Cardiac muscle cell (in vitro differentiated cells and primary cell): ENCODE data around the gene KRT14. TPM values are rescaled to one million over a fixed set of nuclear protein-coding genes. Genes with fewer than 3 reads are reported as not detected.

Source experiments
- DNase-seq, 2 donors: peaks; one replicate each; pipeline versions ENCODE4 v3.0.0 to v3.0.0-alpha.2; 2010 to 2017; ENCODE audit warnings: low read depth in 1 of 2, low spot score in 1 of 2
- H3K27ac ChIP-seq: fragments of 200-600 bp; sonication (generic); 2 replicates; pipeline ENCODE4 v1.5.1; 2016
- H3K27me3 ChIP-seq: fragments of 200-600 bp; sonication (generic); 2 replicates; pipeline ENCODE4 v1.6.0; 2016; ENCODE audit warnings: control low read depth
- H3K36me3 ChIP-seq: fragments of 200-600 bp; sonication (generic); 2 replicates; pipeline ENCODE4 v1.5.1; 2016; ENCODE audit warnings: control low read depth
- H3K4me1 ChIP-seq: fragments of 200-600 bp; sonication (generic); 2 replicates; pipeline ENCODE4 v1.8.1; 2017; ENCODE audit warnings: low read depth, mild to moderate bottlenecking, mixed run types
- H3K4me3 ChIP-seq: fragments of 200-600 bp; sonication (generic); 2 replicates; pipeline ENCODE4 v1.5.1; 2016; ENCODE audit warnings: mild to moderate bottlenecking
- H3K9me3 ChIP-seq: fragments of 200-600 bp; sonication (generic); 2 replicates; pipeline ENCODE4 v1.5.1; 2017; ENCODE audit warnings: low read depth, mild to moderate bottlenecking, control low read depth
- CTCF ChIP-seq: IDR thresholded peaks from 2 replicates; pipeline ENCODE4 v1.5.1; 2012; ENCODE audit warnings: low read depth, mild to moderate bottlenecking, low read length
- polyA plus RNA-seq: library from polyadenylated mRNA; unstranded; fragments of >200 nt; fragmentation: Nextera tagmentation; extraction: Ambion mirVana; gene quantifications from 2 replicates; pipeline ENCODE4 v1.2.1, GENCODE V29; 2016
- total RNA-seq: library from RNA; depleted of rRNA; stranded (reverse); fragments of >200 nt; gene quantifications from 2 replicates; pipeline ENCODE4 v1.2.3, GENCODE V29; 2016

KRT14 gene
- total and polyA plus RNA-seq, 2 experiments from 2014 or later, result 0.20 TPM; not detected in 1

GRCh38 chr17:41600318-41600717, 13.6 kb upstream of the KRT14 start:
- H3K27ac ChIP-seq, result no peak overlapping the region
- no peak overlapping the region for H3K4me3 ChIP-seq
- TF ChIP-seq CTCF, result no peak
- no peaks in the 10 kb centered on the region for H3K4me1 ChIP-seq
- H3K36me3 ChIP-seq, result no peaks in the 10 kb centered on the region
- no peaks in the 10 kb centered on the region for H3K27me3 ChIP-seq
- no peak for DNase-seq
- H3K9me3 ChIP-seq, result no peaks in the 10 kb centered on the region

- DNase-seq, result no peak
- Histone ChIP-seq H3K4me1 (no peaks in the 10 kb centered on the region), H3K27ac (no peak overlapping the region), H3K9me3 (no peaks in the 10 kb centered on the region), H3K27me3 (no peaks in the 10 kb centered on the region), H3K36me3 (no peaks in the 10 kb centered on the region), H3K4me3 (no peak overlapping the region)
- no peak for TF ChIP-seq CTCF
These were observed 13.0 kb upstream of the KRT14 start for GRCh38 chr17:41599680-41600079.

GRCh38 chr17:41595585-41595984, 8.9 kb upstream of the KRT14 start:
- no peaks in the 10 kb centered on the region for H3K9me3 ChIP-seq
- H3K4me1 ChIP-seq, result no peaks in the 10 kb centered on the region
- TF ChIP-seq CTCF, result no peak
- no peaks in the 10 kb centered on the region for H3K27me3 ChIP-seq
- H3K4me3 ChIP-seq, result no peak overlapping the region
- no peak for DNase-seq
- H3K36me3 ChIP-seq, result no peaks in the 10 kb centered on the region
- no peak overlapping the region for H3K27ac ChIP-seq

GRCh38 chr17:41594363-41594915, 7.7 kb upstream of the KRT14 start:
- H3K4me1 ChIP-seq, result no peaks in the 10 kb centered on the region
- DNase-seq, result no peak
- H3K36me3 ChIP-seq, result no peaks in the 10 kb centered on the region
- TF ChIP-seq CTCF, result no peak
- H3K27me3 ChIP-seq, result no peaks in the 10 kb centered on the region
- no peak overlapping the region for H3K27ac ChIP-seq
- H3K9me3 ChIP-seq, result no peaks in the 10 kb centered on the region
- no peak overlapping the region for H3K4me3 ChIP-seq

- DNase-seq, result no peak
- H3K27me3 ChIP-seq, result no peaks in the 10 kb centered on the region
- H3K4me3 ChIP-seq, result no peak overlapping the region
- no peaks in the 10 kb centered on the region for H3K4me1 ChIP-seq
- H3K27ac ChIP-seq, result no peak overlapping the region
- TF ChIP-seq CTCF, result no peak
- no peaks in the 10 kb centered on the region for H3K36me3 ChIP-seq
- H3K9me3 ChIP-seq, result no peaks in the 10 kb centered on the region
These were observed 6.7 kb upstream of the KRT14 start for GRCh38 chr17:41593306-41593981.
